GM19455 (cell line): ENCODE data around the gene WWC1.

Source experiments
- ATAC-seq: cut with Tn5 transposase; IDR thresholded peaks from one replicate; pipeline ENCODE4 v1.9.1; 2021; ENCODE audit not compliant: unreplicated experiment

Gene WWC1

DNA sequence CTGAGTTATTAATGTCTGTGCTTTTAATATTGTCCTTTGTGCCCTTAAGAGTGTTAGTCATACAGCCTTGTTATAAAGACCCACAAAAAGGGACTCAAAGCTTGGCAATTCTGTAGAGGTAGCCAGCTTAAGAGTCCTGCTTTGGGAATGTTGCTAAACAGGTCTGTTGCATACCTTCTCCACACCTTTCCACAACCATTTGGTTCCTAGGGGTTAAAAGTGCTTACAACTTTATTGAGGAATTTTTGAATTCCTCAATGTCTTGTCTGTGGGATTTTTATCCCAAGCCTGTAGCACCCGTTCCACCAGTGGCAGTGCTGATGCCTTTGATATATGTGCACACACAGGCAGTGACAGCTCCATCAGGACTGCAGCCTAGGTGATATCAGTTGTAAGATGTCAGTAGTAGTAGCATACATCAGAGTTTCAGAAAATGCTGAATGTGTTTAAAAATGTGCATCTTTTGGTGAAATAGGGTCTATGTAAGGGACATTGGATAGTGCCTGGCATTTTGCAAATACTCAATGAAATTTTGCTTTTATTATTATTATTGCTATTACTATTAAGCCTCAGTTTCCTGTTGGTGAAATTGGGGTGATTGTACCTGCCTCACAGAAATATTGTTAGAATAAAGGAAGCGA is 68.5 kb downstream of the WWC1 start:
- no peak for ATAC-seq

DNA sequence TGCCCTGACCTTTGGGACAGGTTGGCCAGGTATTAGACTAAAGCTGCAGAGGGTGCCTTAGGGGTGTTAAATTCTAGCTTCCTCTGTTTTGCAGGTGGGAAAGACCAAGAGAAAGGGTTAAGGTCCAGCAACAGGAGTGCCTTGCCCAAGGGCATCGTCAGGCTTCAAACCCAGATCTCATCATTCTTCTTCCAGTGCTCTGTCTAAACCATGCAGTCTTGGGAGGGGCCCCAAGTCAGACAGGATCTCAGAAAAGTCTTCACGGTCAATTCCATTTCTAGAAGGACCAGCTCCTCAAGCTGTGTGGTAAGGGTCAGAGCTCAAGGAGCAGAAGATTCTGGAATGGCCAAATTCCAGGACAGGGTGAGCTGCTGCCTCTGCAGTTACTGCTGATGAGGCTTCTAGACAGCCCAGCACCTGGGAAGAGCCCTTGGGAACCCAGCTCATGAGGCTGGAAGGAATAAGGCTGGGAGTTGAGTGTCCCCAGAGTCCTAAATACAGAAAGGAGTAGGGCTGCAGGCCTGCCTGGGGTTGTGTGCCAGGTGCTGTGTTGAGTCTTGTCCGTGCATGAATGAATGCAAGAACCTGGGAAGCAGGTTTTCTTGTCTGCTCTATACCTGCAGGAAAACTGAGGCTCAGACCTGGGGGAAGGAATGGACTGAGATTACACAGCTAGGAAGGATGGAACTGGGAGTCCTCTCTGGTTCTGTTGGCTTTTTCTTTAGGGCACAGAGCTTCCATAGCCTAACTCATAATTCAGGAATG is 69.3 kb downstream of the WWC1 start:
- no peak for ATAC-seq

DNA sequence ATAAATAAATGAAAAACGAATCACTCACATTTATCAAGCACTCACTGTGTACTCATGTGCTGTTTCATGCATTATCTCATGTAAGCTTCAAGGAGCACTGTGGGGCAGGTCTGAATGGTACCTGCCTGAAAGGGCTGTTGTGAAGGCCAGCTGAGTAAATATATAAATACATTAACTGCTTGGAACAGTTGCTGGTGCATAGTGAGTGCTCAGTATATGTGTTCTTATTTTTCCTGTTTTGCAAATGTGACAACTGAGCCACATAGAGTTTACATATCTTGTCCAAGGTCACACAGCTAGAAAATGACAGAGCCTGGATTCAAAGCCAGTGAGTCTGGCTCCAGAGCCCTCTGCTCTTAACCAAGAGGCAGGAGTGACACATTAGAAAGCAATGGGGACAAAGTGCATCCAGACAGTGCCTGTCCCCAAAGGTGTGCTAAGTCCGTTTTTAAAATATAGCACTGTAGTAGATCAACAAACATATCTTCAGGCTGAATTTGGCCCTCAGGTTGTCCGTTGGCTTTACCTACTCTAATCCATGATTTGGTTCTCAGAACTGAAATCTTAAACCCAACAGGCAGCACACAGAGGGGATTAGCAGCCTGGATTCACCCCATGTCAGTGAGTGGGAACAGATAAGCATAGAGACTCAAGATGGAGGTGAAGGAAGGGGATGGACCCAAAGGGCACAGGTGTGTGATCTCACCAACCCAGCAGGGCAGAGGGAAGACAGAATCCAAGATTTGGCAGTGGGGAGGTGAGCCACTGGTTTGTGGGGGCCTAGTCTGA is 70.8 kb downstream of the WWC1 start:
- ATAC-seq: no peak

DNA sequence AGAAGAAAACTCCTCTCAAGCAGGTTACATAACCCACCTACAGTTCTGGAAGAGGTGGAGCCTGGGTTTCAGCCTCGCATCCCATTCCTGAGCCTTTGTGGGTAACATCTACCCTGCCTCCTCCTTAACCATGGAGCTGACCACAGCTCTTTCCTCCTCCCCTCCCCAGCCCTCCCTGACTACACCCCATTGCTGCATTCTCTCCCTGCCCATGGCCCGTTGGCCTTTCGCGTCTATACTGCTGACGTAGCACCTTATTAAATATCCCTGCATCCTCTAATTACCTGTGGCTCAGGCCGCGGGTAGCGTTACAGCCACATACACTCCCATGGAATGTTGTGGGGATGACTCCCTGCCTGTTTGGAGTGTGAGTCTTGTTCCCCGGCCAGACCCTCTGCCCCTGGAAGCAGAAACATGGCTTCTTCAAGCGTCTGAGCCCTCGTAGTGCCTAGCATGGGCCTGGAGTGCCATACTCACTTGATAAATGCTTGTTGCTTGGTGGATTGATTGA is 72.8 kb downstream of the WWC1 start:
- ATAC-seq: no peak

DNA sequence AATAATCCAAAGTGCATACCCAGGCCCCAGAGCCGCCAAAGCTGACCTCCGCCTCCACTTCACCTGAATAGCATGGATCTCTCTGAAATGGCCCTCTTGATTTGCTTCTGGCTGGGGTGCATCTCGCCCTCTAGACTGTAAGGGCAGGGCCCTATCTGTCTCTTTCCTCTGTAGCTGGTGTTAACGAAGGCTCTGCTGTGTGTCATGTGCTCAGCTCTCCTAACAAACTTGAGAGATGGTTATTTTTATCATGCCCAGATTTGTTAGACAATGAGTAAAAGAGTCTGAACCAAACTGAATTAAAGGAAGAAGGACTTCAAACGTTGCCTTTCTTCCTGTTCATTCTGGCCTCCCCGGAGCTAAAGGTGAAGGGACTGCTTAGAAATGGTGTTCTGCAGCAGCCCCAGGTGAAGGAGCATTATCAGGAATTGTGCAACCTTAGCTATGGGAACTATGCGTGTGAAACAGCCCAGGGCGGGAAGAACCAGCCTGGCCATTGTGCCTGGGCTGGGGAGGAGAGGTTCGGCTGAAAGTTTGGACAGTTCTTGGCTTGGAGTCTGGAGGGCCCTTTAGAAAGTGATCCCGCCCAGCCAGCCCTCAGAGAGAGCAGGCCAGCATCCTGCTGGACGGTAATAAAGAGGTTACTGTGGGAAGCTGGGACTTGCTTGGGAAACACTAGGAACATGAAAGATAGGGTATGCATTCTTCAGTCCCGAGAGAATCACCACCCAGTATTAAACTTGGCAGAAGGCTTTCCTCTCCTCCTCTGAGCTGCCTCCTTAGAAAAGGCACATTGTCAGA is 73.5 kb downstream of the WWC1 start:
- no peak for ATAC-seq

DNA sequence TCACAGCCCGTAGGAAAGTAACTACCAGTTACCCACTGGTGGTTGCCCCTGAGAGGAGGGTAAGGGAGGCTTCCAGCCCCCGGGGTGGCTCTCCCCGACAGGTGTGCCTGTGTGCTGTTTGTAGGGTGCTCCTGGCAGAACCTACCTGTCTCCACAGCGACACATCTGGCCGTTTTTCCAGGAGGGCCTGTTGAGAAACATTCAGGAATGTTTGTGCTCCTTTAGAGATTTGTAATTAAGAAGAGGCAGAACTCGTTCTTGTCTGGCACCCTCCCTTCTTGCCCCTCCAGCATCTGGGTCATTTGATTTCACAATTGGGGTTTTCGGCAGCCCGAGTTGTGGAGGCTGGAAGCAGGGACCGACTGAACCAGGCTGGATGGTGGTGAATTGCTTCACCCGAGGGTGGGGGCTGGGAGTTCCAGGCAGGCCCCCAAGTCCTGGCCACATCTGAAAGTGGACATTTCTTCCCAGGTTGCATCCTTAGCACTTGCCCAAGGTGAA is 74.2 kb downstream of the WWC1 start:
- ATAC-seq: no peak

DNA sequence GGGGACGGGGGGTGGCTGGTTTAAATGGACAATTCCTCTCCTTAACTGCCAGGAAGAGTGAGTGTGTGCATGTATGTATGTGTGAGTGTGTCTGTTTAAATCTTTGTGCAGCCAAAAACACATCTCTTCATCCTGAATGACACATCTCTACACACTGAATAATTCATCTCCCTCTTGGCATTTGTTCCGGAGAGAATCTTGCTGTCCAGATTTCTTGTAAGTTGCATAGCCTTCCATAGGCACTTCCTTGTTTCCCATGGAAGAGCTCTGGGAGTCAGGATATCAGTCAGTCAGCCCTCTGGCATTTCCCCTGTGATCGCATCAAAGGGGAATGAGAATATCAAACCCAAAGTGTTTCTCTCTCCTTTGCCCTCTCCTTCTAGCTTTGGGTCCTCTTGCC is 74.7 kb downstream of the WWC1 start:
- ATAC-seq: no peak

DNA sequence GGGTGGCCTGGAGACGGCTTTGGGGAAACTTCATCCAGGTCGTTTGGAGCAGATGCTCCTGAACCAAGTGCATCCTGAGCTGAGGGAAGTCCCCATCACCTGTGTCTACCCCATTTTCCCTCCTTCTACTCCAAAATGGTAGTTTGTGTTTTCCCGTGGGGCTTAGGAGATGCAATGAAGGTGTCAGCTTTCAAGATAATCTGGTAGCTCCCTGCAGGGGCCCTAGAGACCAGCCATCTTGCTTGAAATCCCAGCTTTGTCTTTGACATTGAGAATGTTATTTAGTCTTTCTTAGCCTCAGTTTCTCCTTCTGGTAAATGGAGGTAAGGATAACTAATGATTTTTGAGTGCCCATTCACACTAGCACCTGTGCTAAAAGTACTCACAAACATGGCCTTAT is 77.4 kb downstream of the WWC1 start:
- no peak for ATAC-seq

DNA sequence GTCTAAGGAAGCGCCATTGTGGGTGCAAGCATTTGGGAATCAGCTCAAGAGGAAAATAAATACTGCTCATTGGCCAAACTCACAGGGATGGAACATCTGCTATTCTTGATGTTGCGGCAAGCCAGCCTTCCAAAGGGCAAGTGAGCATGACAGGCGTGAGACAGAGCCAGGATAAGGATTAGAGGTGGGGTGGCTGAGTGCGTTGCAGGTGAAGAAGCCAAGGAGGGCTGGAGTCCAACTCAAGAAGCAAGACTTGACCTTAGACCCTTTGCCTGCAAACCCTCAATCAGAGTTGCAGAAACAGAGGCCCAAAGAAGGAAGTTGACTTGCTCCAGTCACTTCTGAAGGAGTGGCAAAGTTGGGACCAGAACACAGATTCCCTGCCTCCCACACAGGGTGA is 79.4 kb downstream of the WWC1 start:
- no peak for ATAC-seq

DNA sequence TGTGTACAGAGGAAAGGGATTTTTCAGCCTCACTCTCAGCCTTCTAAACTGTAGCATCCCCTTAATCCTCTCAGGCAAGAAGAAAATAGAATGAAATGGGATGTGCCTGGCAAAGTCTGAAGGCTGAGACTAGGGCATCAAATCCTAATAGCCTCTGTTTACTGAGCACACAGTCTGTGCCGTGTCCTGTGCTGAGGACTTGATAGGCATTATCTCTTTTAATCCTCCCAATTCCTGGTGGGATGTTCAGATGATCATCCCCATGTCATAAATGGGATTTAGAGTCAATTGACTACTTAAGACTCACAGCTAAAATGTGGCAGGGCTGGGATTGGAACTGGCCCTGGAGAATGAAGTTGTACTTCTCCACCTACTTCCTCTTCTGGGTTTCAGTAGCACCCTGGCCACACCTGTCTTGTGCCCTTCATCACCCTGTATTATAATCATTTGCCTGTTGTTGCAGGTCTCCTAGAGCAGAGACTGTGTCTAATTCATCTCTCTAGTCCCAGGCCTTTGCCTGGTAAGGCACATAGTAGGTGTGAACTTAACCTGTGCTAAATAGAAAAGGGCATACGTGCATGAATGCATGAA is 81.0 kb downstream of the WWC1 start:
- ATAC-seq: no peak

DNA sequence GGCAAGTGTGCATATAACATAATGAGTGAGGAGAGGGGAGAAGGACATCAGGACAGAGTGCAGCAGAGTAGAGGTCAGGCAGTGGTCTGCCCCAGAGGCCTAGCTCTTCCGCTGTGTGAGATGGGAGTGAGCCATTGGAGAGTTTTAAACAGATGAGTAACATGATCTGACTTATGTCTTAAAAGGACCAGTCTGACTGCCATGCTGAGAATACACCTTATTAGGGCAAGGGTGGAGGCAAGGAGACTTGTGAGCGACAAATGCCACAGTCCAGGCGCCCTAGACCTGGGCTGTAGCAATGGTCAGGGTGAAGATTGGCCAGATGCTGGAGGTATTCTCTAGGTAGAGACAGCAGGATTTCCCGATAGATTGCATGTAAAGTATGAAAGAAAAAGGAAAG is 83.1 kb downstream of the WWC1 start:
- no peak for ATAC-seq

DNA sequence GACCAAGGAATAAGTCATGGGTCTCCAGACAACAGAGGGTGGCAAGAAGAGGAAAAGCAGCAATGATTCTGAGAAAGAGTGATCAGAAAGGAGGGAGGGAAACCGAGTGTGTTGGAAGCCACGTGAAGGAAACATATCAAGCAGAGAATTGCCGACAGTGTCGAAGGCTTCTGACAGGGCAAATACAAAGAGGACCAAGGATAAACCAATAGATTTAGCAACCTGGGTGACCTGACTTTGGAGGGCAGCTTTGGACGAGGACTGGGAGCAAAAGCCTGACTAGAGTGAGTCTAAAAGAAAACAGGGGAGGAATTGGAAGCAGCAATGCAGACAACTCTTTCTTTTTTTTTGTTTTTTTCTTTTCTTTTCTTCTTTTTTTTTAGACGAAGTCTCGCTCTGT is 83.8 kb downstream of the WWC1 start:
- ATAC-seq: no peak

DNA sequence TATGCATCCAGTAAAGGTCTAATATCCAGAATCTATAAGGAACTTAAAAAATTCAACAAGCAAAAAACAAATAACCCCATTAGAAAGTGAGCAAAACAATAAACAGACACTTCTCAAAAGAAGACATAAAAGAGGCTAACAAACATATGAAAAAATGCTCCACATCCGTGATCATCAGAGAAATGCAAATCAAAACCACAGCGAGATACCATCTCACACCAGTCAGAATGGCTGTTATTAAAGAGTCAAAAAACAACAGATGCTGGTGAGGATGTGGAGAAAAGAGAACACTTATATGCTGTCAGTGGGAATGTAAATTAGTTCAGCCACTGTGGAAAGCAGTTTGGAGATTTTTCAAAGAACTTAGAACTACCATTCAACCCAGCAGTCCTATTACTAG is 86.1 kb downstream of the WWC1 start:
- ATAC-seq: no peak

DNA sequence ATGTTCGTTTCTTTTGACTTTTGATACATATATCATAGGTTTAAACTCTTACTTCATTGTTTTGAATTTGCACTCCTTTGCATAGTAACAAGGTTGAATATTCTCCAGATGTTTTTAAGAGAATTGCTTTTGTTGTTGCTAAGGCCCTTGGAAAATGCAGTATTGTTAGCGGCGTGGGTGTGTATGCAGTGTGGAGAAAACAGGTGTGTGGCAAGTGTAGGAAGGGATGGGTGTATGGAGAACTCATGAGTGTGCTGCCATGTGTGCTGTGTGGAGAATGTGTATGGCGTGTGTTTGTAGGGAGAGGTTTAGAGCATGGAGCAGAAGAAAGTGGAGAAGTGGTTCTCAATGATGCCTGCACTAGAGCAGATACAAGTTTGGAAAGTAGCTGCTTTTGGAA is 87.3 kb downstream of the WWC1 start:
- ATAC-seq: no peak

DNA sequence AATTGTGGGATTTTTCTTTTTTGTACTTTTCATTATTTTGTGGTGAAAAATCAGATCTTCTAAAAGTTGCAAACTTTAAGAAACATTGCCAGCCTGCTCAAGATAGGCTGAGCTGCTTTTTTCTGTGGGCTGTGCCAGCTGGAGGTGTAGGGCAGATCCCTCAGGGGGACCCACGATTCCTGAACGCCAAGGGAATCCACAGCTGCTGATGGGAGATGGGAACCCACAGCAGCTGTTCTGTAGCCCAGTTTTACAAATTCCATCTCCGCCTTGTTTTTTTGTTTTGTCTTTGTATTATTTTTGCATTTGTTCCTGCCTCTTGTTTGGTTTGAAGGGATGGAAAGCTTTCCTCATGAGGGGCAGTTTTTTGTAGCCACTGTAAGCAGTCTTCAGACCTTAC is 91.0 kb downstream of the WWC1 start:
- no peak for ATAC-seq

DNA sequence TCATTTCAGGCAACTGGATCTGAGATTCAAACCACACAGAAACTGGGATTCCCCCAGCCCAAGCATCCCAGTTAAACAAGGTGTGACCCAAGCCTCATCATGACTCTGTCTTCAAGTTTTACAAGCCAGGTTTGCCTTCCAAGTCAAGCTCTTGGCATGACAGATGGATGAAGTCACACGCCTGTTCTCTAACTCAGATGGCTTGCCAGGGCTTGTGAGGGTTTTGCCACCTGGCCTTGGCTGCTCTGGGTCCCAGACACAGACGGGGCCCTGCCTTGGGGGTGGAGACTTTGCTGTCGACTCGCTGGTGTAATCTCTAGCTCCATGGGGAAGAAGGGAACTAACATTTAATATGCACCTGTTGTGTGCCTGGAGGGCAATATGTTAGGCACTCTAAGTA is 99.0 kb downstream of the WWC1 start:
- ATAC-seq: no peak

DNA sequence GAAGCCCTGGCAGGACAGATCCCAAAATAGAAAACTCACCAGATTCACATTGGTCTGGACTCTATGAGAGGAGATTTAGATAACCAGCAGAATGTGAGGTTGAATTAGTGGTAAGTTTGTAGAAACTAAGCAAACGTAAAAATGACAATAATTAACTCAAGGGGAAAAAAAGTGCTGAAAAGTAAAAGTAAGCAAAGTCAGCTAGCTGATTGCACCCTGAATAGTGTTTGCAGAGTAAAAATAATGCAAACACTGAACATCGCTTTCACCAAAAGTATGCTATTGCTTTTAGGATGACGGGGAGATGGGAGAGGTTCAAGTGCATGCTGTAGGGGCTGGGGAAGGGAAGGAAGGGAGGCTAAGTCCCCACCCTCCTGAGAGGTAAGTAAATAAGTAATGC is 102.3 kb downstream of the WWC1 start:
- no peak for ATAC-seq

DNA sequence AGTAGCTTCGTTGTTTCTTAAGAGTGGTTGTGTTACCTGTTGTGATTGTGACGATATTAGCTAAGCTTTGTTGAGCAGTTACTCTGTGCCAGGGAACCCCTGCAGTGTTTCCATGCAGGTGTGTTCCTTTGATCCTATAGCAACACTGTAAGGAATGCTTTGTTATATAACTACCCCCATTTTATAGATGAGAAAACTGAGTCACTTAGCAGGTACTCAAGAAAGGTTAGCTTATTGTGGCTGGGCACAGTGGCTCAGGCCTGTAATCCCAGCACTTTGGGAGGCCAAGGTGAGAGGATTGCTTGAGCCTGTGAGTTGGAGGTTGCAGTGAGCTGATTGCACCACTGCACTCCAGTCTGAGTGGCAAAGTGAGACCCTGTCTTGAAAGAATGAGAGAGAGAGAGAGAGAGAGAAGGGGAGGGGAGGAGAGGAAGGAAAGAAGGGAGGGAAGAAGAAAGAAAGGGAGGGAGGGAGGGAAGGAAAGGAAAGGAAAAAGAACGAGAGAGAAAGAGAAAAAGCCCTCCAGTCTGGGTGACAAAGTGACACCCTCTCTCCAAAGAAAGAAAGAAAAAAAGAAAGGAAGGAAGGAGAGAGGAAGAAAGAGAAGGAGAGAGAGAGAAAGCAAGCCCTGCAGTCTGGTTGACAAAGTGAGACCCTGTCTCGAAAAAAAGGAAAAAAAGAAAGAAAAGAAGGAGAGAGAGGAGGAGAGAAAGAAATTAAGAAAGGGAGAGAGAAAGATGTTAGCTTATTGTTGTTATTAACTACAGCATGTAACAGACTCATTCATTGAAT is 109.2 kb downstream of the WWC1 start:
- no peak for ATAC-seq

DNA sequence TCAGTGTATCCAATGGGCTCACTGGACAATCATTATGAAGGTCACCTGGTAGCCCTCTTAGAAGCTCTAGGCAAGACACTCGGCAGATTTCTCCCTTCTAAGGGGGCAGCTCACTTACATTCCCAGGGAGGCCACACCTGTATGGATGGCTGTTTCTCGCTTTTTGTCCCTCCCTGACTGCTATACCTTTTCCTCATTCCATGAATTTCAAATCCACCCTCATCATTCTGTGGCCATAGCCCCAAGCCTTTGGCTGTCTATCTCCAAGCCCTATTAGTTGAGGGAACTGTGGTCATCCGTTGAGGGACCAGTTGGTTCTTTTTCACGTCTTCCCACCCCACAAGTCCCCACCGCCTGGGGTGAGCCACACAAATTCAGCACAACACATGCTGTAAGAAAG is 109.8 kb downstream of the WWC1 start:
- ATAC-seq: no peak

DNA sequence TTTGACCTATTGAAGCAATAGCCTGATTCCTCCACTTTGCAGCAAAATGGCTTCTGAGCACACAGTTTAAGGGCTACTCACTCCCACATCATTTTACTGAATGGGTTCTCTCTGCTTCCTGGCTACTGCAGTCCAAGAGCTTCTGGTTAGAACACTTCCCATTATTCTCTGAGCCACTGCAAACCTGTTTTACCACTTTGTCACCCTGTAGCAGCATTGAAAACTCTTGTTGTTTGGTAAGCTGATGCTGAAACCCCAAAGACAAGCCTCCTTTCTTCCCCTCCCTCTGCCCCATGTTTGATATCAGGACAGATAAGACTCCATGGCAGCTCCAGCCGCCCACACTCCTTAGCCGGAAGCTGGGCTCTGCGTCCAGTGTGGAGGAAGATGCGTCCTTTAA is 110.4 kb downstream of the WWC1 start:
- ATAC-seq: no peak
